ENCODE measurements around the gene EFL1. TPM values are rescaled to one million over a fixed set of nuclear protein-coding genes. Genes with fewer than 3 reads are reported as not detected.
A peak's percentile ranks its signal among the peaks of the same experiment; 100 is the strongest.
"Not testable (repeated sequence)": the region's sequence is repeated elsewhere in the genome, so short reads cannot be mapped to it uniquely, and the experiment has no call there.

Gene EFL1
- 15.3 and 19.3 TPM in 2 replicates for polyA plus RNA-seq (2011; rRNA removed)
- polyA minus RNA-seq (2011; rRNA and poly(A)+ RNA removed), result 19.4 and 19.5 TPM in 2 replicates

GRCh38 chr15:82262422-82263026 is at the start of gene EFL1, which contains the start of gene SAXO2:
Gene EFL1 (minus strand): TSS chr15:82262734. CDS start chr15:82261778, 956 bp downstream.
Gene SAXO2 (plus strand): TSS chr15:82262818. CDS start chr15:82262880, 62 bp downstream.
- Histone ChIP-seq H3K27me3 (ENCODE audit: control insufficient read depth, insufficient read depth, low read length) (no peaks in the 10 kb centered on the region), H3K9me3 (ENCODE audit: control insufficient read depth, insufficient read depth, low read length) (no peaks in the 10 kb centered on the region; the same call in 1 of the 2 replicates), H3K27ac (ENCODE audit: low read depth, low read length) (peak within 1 kb of the TSS; percentile 34), H3K4me3 (ENCODE audit: low read depth, low read length) (peak within 1 kb of the TSS; percentile 78)
- ChIA-PET CTCF (interaction anchor here (0.6 to 1.7 kb wide), 3 partner anchors 13 to 852 kb away, joined by 3 to 4 read pairs (median 4); no protein-coding TSS in a partner anchor), POLR2A (no interaction called here)
- peak; percentile 30 for DNase-seq (ENCODE audit: low read depth, low spot score)
- no peak for TF ChIP-seq CTCF (IDR thresholded peaks at IDR 0.05; ENCODE audit: low read depth, low read length)

GRCh38 chr15:82311321-82311720 is 48.8 kb upstream of the EFL1 start:
- peaks cover 19% of the 10 kb centered on the region for H3K27me3 ChIP-seq (ENCODE audit: control insufficient read depth, insufficient read depth, low read length)
- POLR2A ChIA-PET; DNase-seq (ENCODE audit: low read depth, low spot score); H3K27ac ChIP-seq (ENCODE audit: low read depth, low read length); H3K4me3 ChIP-seq (ENCODE audit: low read depth, low read length); H3K9me3 ChIP-seq (ENCODE audit: control insufficient read depth, insufficient read depth, low read length); CTCF ChIA-PET: not testable (repeated sequence)

- DNase-seq (ENCODE audit: low read depth, low spot score), result no peak
- no peak overlapping the region for H3K4me3 ChIP-seq (ENCODE audit: low read depth, low read length)
- H3K27ac ChIP-seq (ENCODE audit: low read depth, low read length), result no peak overlapping the region
- CTCF ChIA-PET, result no interaction called here
- H3K27me3 ChIP-seq (ENCODE audit: control insufficient read depth, insufficient read depth, low read length), result peaks cover 24% of the 10 kb centered on the region
- H3K9me3 ChIP-seq (ENCODE audit: control insufficient read depth, insufficient read depth, low read length), result no peaks in the 10 kb centered on the region
- POLR2A ChIA-PET, result no interaction called here
- TF ChIP-seq CTCF (IDR thresholded peaks at IDR 0.05; ENCODE audit: low read depth, low read length), result no peak
These were observed 47.3 kb upstream of the EFL1 start for GRCh38 chr15:82309802-82310201.

GRCh38 chr15:82307714-82308081 is 45.2 kb upstream of the EFL1 start:
- POLR2A ChIA-PET, result no interaction called here
- Histone ChIP-seq H3K27ac (ENCODE audit: low read depth, low read length) (no peak overlapping the region), H3K9me3 (ENCODE audit: control insufficient read depth, insufficient read depth, low read length) (no peaks in the 10 kb centered on the region), H3K27me3 (ENCODE audit: control insufficient read depth, insufficient read depth, low read length) (peaks cover 22% of the 10 kb centered on the region), H3K4me3 (ENCODE audit: low read depth, low read length) (no peak overlapping the region)
- DNase-seq (ENCODE audit: low read depth, low spot score), result no peak
- CTCF ChIA-PET, result no interaction called here
- TF ChIP-seq CTCF (IDR thresholded peaks at IDR 0.05; ENCODE audit: low read depth, low read length), result no peak

- Histone ChIP-seq H3K4me3 (ENCODE audit: low read depth, low read length) (no peak overlapping the region), H3K9me3 (ENCODE audit: control insufficient read depth, insufficient read depth, low read length) (no peaks in the 10 kb centered on the region), H3K27me3 (ENCODE audit: control insufficient read depth, insufficient read depth, low read length) (peaks cover 20% of the 10 kb centered on the region), H3K27ac (ENCODE audit: low read depth, low read length) (no peak overlapping the region)
- POLR2A ChIA-PET, result no interaction called here
- CTCF ChIA-PET, result no interaction called here
- DNase-seq (ENCODE audit: low read depth, low spot score), result no peak
- TF ChIP-seq CTCF (IDR thresholded peaks at IDR 0.05; ENCODE audit: low read depth, low read length), result no peak
These were observed 44.5 kb upstream of the EFL1 start for GRCh38 chr15:82306791-82307713.

All from AG04450 (cell line).